ENCODE data around the gene SPACA5.
"Not testable (repeated sequence)": the region's sequence is repeated elsewhere in the genome, so short reads cannot be mapped to it uniquely, and the experiment has no call there.

The SPACA5 gene

GRCh38 chrX:48030641-48031173, 23.9 kb downstream of the SPACA5 start:
- DNase-seq (ENCODE audit: low spot score in 2 of 2); H3K36me3 ChIP-seq (replicated peaks); H3K27me3 ChIP-seq (ENCODE audit: low read depth); H3K4me3 ChIP-seq; H3K4me1 ChIP-seq; H3K9me3 ChIP-seq: not testable (repeated sequence)
- in situ Hi-C loops (cut with MboI; ENCODE audit: low sequenced_read_pairs) = loop anchor here (25.0 kb wide), 2 partner anchors 543 to 843 kb away; partner anchors contain the start of genes UBA1 and ZNF41

GRCh38 chrX:48035891-48036290, 29.1 kb downstream of the SPACA5 start:
- no peak for DNase-seq (ENCODE audit: low spot score in 2 of 2)
- Histone ChIP-seq H3K27me3 (ENCODE audit: low read depth) (no peaks in the 10 kb centered on the region), H3K4me1 (no peaks in the 10 kb centered on the region), H3K36me3 (replicated peaks) (no peaks in the 10 kb centered on the region), H3K9me3 (no peaks in the 10 kb centered on the region), H3K4me3 (no peak overlapping the region)
- in situ Hi-C loops (cut with MboI; ENCODE audit: low sequenced_read_pairs) = loop anchor here (25.0 kb wide), 2 partner anchors 549 to 849 kb away; partner anchors contain the start of genes UBA1 and ZNF41

GRCh38 chrX:48043056-48043455, 36.3 kb downstream of the SPACA5 start:
- H3K4me1 ChIP-seq = no peaks in the 10 kb centered on the region
- in situ Hi-C loops (cut with MboI; ENCODE audit: low sequenced_read_pairs) = loop anchor here (25.0 kb wide), 2 partner anchors 556 to 856 kb away; partner anchors contain the start of genes UBA1 and ZNF41

DNA sequence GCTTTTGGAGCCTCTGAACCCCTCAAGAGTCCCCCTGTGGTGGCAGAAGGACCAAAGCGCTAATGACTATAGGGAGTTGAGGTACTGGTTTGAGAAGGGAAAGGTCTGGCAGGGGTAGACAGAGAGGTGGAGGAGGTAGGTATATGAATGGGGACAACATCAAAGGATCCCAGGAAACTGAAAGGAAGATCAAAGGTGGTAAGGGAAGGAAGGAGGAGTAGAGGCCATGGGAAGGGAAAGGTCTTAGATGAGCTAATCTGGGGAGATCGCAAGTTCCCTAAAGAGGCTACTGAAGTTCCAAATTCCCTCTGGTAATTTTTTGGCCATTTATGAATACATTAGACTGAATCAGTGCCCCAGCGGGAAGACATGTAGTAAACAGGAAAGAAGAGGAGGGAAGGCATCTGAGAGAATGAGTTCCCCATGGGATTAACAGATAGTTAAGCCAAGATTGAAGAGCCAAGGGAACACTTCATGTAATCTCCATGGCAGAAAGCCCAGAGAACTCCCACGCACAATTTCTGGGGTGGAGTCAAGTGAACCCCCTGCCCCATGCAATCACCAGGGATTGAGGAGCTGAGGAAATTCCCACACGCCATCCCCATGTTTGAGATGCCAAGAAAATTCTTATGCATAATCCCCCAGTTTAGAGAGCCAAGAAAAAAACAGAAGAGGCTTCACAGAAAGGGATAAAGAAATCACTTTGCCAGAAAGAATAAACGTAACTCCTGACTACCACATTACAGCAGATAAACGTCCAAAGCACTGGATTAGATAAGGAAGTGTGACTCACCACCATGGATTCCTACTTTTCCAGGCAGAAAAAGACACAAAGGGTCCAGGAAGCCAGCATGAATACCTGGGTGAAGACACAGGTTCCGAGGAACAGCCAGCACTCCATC, 38.9 kb downstream of the SPACA5 start:
- in situ Hi-C loops (cut with MboI; ENCODE audit: low sequenced_read_pairs) = loop anchor here (25.0 kb wide), 2 partner anchors 558 to 858 kb away; partner anchors contain the start of genes UBA1 and ZNF41
- DNase-seq (ENCODE audit: low spot score in 2 of 2) = no peak

More at GRCh38 chrX:48043056-48043455, 36.3 kb downstream of the SPACA5 start:
- Histone ChIP-seq H3K36me3 (replicated peaks) (no peaks in the 10 kb centered on the region), H3K27me3 (ENCODE audit: low read depth) (no peaks in the 10 kb centered on the region), H3K4me3 (no peak overlapping the region), H3K9me3 (no peaks in the 10 kb centered on the region)
- no peak for DNase-seq (ENCODE audit: low spot score in 2 of 2)

GRCh38 chrX:48046846-48047245, 40.1 kb downstream of the SPACA5 start:
- no peaks in the 10 kb centered on the region for H3K36me3 ChIP-seq (replicated peaks)
- in situ Hi-C loops (cut with MboI; ENCODE audit: low sequenced_read_pairs) = loop anchor here (25.0 kb wide), 2 partner anchors 560 to 860 kb away; partner anchors contain the start of genes UBA1 and ZNF41
- H3K4me3 ChIP-seq = no peak overlapping the region
- H3K27me3 ChIP-seq (ENCODE audit: low read depth) = no peaks in the 10 kb centered on the region
- H3K4me1 ChIP-seq = no peaks in the 10 kb centered on the region
- DNase-seq (ENCODE audit: low spot score in 2 of 2) = no peak
- no peaks in the 10 kb centered on the region for H3K9me3 ChIP-seq

More for the DNA sequence above, 38.9 kb downstream of the SPACA5 start:
- no peaks in the 10 kb centered on the region for H3K36me3 ChIP-seq (replicated peaks)
- no peak overlapping the region for H3K4me3 ChIP-seq
- no peaks in the 10 kb centered on the region for H3K9me3 ChIP-seq
- no peaks in the 10 kb centered on the region for H3K4me1 ChIP-seq
- H3K27me3 ChIP-seq (ENCODE audit: low read depth) = no peaks in the 10 kb centered on the region

- Histone ChIP-seq H3K9me3 (peaks cover 3% of the 10 kb centered on the region; the same call in 1 of the 2 replicates), H3K4me3 (no peak overlapping the region), H3K36me3 (replicated peaks) (no peaks in the 10 kb centered on the region), H3K27me3 (ENCODE audit: low read depth) (no peaks in the 10 kb centered on the region), H3K4me1 (no peaks in the 10 kb centered on the region)
- in situ Hi-C loops (cut with MboI; ENCODE audit: low sequenced_read_pairs) = no loop called here
- no peak for DNase-seq (ENCODE audit: low spot score in 2 of 2)
Measured at GRCh38 chrX:48058621-48059295, 52.0 kb downstream of the SPACA5 start.

DNA sequence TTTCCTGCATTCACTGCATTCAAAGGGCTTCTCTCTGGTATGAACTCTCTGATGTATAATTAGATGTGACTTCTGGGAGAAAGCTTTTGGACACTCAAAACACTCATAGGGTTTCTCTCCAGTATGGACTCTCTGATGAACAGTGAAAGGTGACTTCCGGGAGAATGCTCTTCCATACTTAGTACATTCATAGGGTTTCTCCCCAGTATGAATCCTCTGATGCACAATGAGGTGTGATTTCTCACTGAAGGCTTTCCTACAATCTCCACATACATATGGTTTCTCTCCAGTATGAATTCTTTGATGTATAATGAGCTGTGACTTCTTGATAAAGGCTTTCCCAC, 52.5 kb downstream of the SPACA5 start:
- DNase-seq (ENCODE audit: low spot score in 2 of 2) = no peak
- in situ Hi-C loops (cut with MboI; ENCODE audit: low sequenced_read_pairs) = no loop called here
- no peaks in the 10 kb centered on the region for H3K27me3 ChIP-seq (ENCODE audit: low read depth)
- H3K4me1 ChIP-seq = no peaks in the 10 kb centered on the region
- H3K4me3 ChIP-seq = no peak overlapping the region
- peaks cover 3% of the 10 kb centered on the region; the same call in 1 of the 2 replicates for H3K9me3 ChIP-seq
- H3K36me3 ChIP-seq (replicated peaks) = no peaks in the 10 kb centered on the region

All from HAP-1 (cell line).